RWPE2 (cell line): ENCODE measurements around the gene SSU72.

Experiments used
- ATAC-seq: fragments of 200-7000 bp; cut with Tn5 transposase; 3 replicates; pipeline ENCODE4 v1.9.1; 2021; ENCODE audit warnings: low read depth
- DNase-seq: peaks from one replicate; pipeline ENCODE4 v3.0.0-alpha.2; 2020; ENCODE audit warnings: low spot score
- H3K27ac ChIP-seq: fragments of 450-650 bp; 2 replicates; pipeline ENCODE4 v1.5.1; 2017; ENCODE audit warnings: mild to moderate bottlenecking; ENCODE audit not compliant: poor library complexity, severe bottlenecking
- H3K27me3 ChIP-seq: fragments of 250-450 bp; sonication (Bioruptor Pico); 2 replicates; pipeline ENCODE4 v1.5.1; 2021; ENCODE audit warnings: mild to moderate bottlenecking, moderate library complexity; ENCODE audit not compliant: insufficient read depth, poor library complexity, severe bottlenecking
- H3K36me3 ChIP-seq: fragments of 250-450 bp; sonication (Bioruptor Pico); 2 replicates; pipeline ENCODE4 v1.5.1; 2020; ENCODE audit warnings: low read depth, mild to moderate bottlenecking, moderate library complexity
- H3K4me1 ChIP-seq: fragments of 250-450 bp; sonication (Bioruptor Pico); 2 replicates; pipeline ENCODE4 v1.5.1; 2021; ENCODE audit warnings: mild to moderate bottlenecking, moderate library complexity; ENCODE audit not compliant: insufficient read depth, poor library complexity, severe bottlenecking
- H3K4me3 ChIP-seq: fragments of 250-450 bp; sonication (Bioruptor Pico); 2 replicates; pipeline ENCODE4 v1.5.1; 2021; ENCODE audit warnings: mild to moderate bottlenecking, moderate library complexity; ENCODE audit not compliant: severe bottlenecking
- H3K9me3 ChIP-seq: fragments of 250-450 bp; sonication (Bioruptor Pico); 2 replicates; pipeline ENCODE4 v1.5.1; 2021; ENCODE audit warnings: mild to moderate bottlenecking, moderate library complexity; ENCODE audit not compliant: severe bottlenecking
- CTCF ChIP-seq: fragments of 450-650 bp; IDR thresholded peaks from one replicate; pipeline ENCODE4 v1.5.1; 2017; ENCODE audit warnings: mild to moderate bottlenecking, moderate library complexity; ENCODE audit not compliant: poor library complexity, severe bottlenecking

The SSU72 gene

GRCh38 chr1:1573843-1574720, 581 bp downstream of the SSU72 start:
- ATAC-seq (peak; percentile 59), DNase-seq (no peak)
- TF ChIP-seq CTCF: peak; percentile 30
- Histone ChIP-seq H3K27ac (peak overlapping the region; percentile 84), H3K4me1 (peaks cover 8% of the 10 kb centered on the region), H3K27me3 (no peaks in the 10 kb centered on the region), H3K36me3 (peaks cover 33% of the 10 kb centered on the region), H3K9me3 (no peaks in the 10 kb centered on the region), H3K4me3 (peak overlapping the region; percentile 99)

- no peaks in the 10 kb centered on the region for H3K4me1 ChIP-seq
- TF ChIP-seq CTCF: no peak
Observed at GRCh38 chr1:1569341-1569740, 5.3 kb downstream of the SSU72 start.

GRCh38 chr1:1567891-1568291, 6.8 kb downstream of the SSU72 start:
- ATAC-seq: no peak
- Histone ChIP-seq H3K27me3 (no peaks in the 10 kb centered on the region), H3K36me3 (peaks cover 76% of the 10 kb centered on the region), H3K27ac (no peak overlapping the region), H3K4me3 (no peak overlapping the region), H3K4me1 (no peaks in the 10 kb centered on the region), H3K9me3 (no peaks in the 10 kb centered on the region)
- TF ChIP-seq CTCF: no peak
- DNase-seq: no peak

More at GRCh38 chr1:1569341-1569740, 5.3 kb downstream of the SSU72 start:
- H3K4me3 ChIP-seq: no peak overlapping the region
- ATAC-seq: no peak
- H3K36me3 ChIP-seq: peaks cover 63% of the 10 kb centered on the region
- DNase-seq: no peak
- H3K27me3 ChIP-seq: no peaks in the 10 kb centered on the region
- H3K27ac ChIP-seq: no peak overlapping the region
- no peaks in the 10 kb centered on the region for H3K9me3 ChIP-seq

GRCh38 chr1:1567152-1567875, 7.3 kb downstream of the SSU72 start:
- Histone ChIP-seq H3K27me3 (no peaks in the 10 kb centered on the region), H3K4me1 (no peaks in the 10 kb centered on the region), H3K36me3 (peaks cover 76% of the 10 kb centered on the region), H3K9me3 (no peaks in the 10 kb centered on the region), H3K27ac (no peak overlapping the region), H3K4me3 (no peak overlapping the region)
- DNase-seq (no peak), ATAC-seq (no peak)
- no peak for TF ChIP-seq CTCF
